Body of pancreas (tissue), 4 donors: ENCODE measurements around the gene SREBF1.

Experiments
- CTCF ChIP-seq, 7 experiments: fragments of 450-650 bp in 4 of 7; fragments of 200-600 bp in 3 of 7; sonication (generic) in 3 of 7; IDR thresholded peaks; one replicate each; pipeline ENCODE4 v1.5.1; 2016 to 2019; ENCODE audit warnings: antibody characterized with exemption in 7 of 7
- POLR2A ChIP-seq, 3 donors: fragments of 450-650 bp; IDR thresholded peaks; one replicate each; pipeline ENCODE4 v1.6.1; 2016; ENCODE audit warnings: antibody characterized with exemption in 3 of 3, mild to moderate bottlenecking in 2 of 3

- no peak for TF ChIP-seq CTCF (IDR thresholded peaks at IDR 0.05)
- no peak for TF ChIP-seq POLR2A (IDR thresholded peaks at IDR 0.05)
Measured at GRCh38 chr17:17810084-17810894, 26.5 kb downstream of the SREBF1 start.
